Endodermal cell (in vitro differentiated cells): ENCODE data around the gene ASTN2. TPM values are rescaled to one million over a fixed set of nuclear protein-coding genes. Genes with fewer than 3 reads are reported as not detected.

Experiments
- DNase-seq: peaks from one replicate; pipeline ENCODE4 v3.0.0-alpha.2; 2017
- H3K27ac ChIP-seq: 2 replicates; pipeline ENCODE4 v1.5.1; 2013; ENCODE audit warnings: mild to moderate bottlenecking, low read depth, low read length, moderate library complexity
- H3K27me3 ChIP-seq: 2 replicates; pipeline ENCODE4 v1.6.1; 2013; ENCODE audit warnings: mild to moderate bottlenecking, low read length, moderate library complexity; ENCODE audit not compliant: insufficient read depth, control insufficient read depth, poor library complexity, severe bottlenecking
- H3K36me3 ChIP-seq: 2 replicates; pipeline ENCODE4 v1.7.0; 2013; ENCODE audit warnings: mild to moderate bottlenecking, low read length, moderate library complexity; ENCODE audit not compliant: control insufficient read depth, insufficient read depth
- H3K4me1 ChIP-seq: one replicate; pipeline ENCODE4 v1.7.0; 2013; ENCODE audit warnings: low read length; ENCODE audit not compliant: control insufficient read depth, insufficient read depth
- H3K4me3 ChIP-seq: 2 replicates; pipeline ENCODE4 v1.5.1; 2013; ENCODE audit warnings: mild to moderate bottlenecking, low read length, moderate library complexity
- H3K9ac ChIP-seq: 2 replicates; pipeline ENCODE4 v1.6.1; 2013; ENCODE audit warnings: mild to moderate bottlenecking, low read length, moderate library complexity; ENCODE audit not compliant: poor library complexity, severe bottlenecking; ENCODE audit errors: extremely low read depth
- H3K9me3 ChIP-seq: 2 replicates; pipeline ENCODE4 v1.6.1; 2013; ENCODE audit warnings: mild to moderate bottlenecking, low read length, moderate library complexity; ENCODE audit not compliant: control insufficient read depth
- H3K27ac Mint-ChIP-seq: 2 replicates; pipeline ENCODE4 v1.8.0; 2020; ENCODE audit warnings: mixed read lengths
- H3K27me3 Mint-ChIP-seq: 2 replicates; pipeline ENCODE4 v1.8.0; 2021; ENCODE audit warnings: mild to moderate bottlenecking, mixed read lengths; ENCODE audit not compliant: insufficient read depth
- H3K36me3 Mint-ChIP-seq: 2 replicates; pipeline ENCODE4 v1.8.0; 2020; ENCODE audit warnings: low read depth, mixed read lengths
- H3K4me1 Mint-ChIP-seq: 2 replicates; pipeline ENCODE4 v1.8.0; 2020; ENCODE audit warnings: mixed read lengths
- H3K4me3 Mint-ChIP-seq: 2 replicates; pipeline ENCODE4 v1.8.0; 2020; ENCODE audit warnings: mild to moderate bottlenecking, moderate library complexity, mixed read lengths
- H3K9me3 Mint-ChIP-seq: 2 replicates; pipeline ENCODE4 v1.8.0; 2020; ENCODE audit warnings: mild to moderate bottlenecking, mixed read lengths
- WGBS, 2 experiments: methylation state at CpG; one replicate each; pipeline versions ENCODE4 v1.1.5 to v1.1.7; 2013; ENCODE audit warnings: missing lambda C conversion rate in 2 of 2, mixed read lengths in 1 of 2; ENCODE audit not compliant: insufficient coverage in 1 of 2, insufficient read length in 1 of 2; 5-methylcytosine and 5-hydroxymethylcytosine counted together
- total RNA-seq, 2 donors: library from RNA; stranded (reverse); fragmentation: NEBNext Ultra II Directional in 1 of 2; extraction: Animal tissue kit (Norgen Biotek cat#: 25700) in 1 of 2; gene quantifications; 2 replicates in 1 of 2; 3 replicates in 1 of 2; pipeline ENCODE4 v1.2.1, GENCODE V29; 2021
- TF ChIP-seq, protein P1 (sequence below): fragments of 200-600 bp; sonication (generic); conservative IDR thresholded peaks from 2 replicates; pipeline ENCODE4 v1.5.0; 2021; ENCODE audit warnings: antibody characterized with exemption, mild to moderate bottlenecking

ASTN2 gene
- total RNA-seq, 2 donors from 2014 or later, result 8.9 to 10.4 TPM

DNA sequence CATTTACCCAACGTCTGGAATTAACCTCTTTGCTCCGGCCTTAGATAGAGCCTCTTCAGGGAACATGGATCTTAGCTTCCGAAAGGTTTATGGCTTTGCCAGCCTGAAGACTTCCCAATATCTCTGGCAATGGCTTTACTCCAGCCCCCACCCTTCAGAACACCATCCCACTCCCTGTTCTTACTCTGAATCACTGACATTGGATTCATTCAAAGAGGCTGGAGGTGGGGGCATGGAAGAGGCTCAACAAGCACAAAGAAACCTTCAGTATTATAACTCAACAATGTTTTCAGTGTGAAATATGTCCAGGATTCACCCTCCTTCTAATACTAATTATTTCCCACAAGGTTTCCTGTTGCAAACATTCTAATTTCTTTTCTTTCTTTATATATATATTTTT, 91.5 kb downstream of the ASTN2 start:
- Mint-ChIP-seq H3K4me1 (peaks cover 8% of the 10 kb centered on the region), H3K36me3 (no peaks in the 10 kb centered on the region), H3K9me3 (no peaks in the 10 kb centered on the region), H3K4me3 (no peak overlapping the region), H3K27ac (no peak overlapping the region), H3K27me3 (peaks cover 28% of the 10 kb centered on the region)
- Histone ChIP-seq H3K9ac (no peak overlapping the region), H3K27me3 (peaks cover 26% of the 10 kb centered on the region), H3K27ac (no peak overlapping the region), H3K4me3 (no peak overlapping the region), H3K9me3 (no peaks in the 10 kb centered on the region), H3K36me3 (no peaks in the 10 kb centered on the region), H3K4me1 (no peaks in the 10 kb centered on the region)
- TF ChIP-seq, protein P1, sequence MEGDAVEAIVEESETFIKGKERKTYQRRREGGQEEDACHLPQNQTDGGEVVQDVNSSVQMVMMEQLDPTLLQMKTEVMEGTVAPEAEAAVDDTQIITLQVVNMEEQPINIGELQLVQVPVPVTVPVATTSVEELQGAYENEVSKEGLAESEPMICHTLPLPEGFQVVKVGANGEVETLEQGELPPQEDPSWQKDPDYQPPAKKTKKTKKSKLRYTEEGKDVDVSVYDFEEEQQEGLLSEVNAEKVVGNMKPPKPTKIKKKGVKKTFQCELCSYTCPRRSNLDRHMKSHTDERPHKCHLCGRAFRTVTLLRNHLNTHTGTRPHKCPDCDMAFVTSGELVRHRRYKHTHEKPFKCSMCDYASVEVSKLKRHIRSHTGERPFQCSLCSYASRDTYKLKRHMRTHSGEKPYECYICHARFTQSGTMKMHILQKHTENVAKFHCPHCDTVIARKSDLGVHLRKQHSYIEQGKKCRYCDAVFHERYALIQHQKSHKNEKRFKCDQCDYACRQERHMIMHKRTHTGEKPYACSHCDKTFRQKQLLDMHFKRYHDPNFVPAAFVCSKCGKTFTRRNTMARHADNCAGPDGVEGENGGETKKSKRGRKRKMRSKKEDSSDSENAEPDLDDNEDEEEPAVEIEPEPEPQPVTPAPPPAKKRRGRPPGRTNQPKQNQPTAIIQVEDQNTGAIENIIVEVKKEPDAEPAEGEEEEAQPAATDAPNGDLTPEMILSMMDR, result no peak
- DNase-seq, result no peak
- 47 to 49% methylated on average over 3 of the region's 3 CpGs for WGBS, 2 experiments

- H3K27me3 ChIP-seq, result peaks cover 4% of the 10 kb centered on the region
- no peak overlapping the region for H3K27ac ChIP-seq
- DNase-seq, result no peak
- no peaks in the 10 kb centered on the region for H3K36me3 ChIP-seq
- TF ChIP-seq, protein P1, result no peak
- H3K4me1 ChIP-seq, result no peaks in the 10 kb centered on the region
- H3K9me3 ChIP-seq, result no peaks in the 10 kb centered on the region
- Mint-ChIP-seq H3K4me3 (no peak overlapping the region), H3K27ac (no peak overlapping the region), H3K4me1 (peaks cover 2% of the 10 kb centered on the region), H3K27me3 (peaks cover 6% of the 10 kb centered on the region), H3K36me3 (no peaks in the 10 kb centered on the region), H3K9me3 (no peaks in the 10 kb centered on the region)
- H3K9ac ChIP-seq, result no peak overlapping the region
- 78 to 100% methylated on average over 1 to 2 of the region's 2 CpGs for WGBS, 2 experiments
- no peak overlapping the region for H3K4me3 ChIP-seq
These were observed 97.7 kb downstream of the ASTN2 start for GRCh38 chr9:117317192-117317591.

GRCh38 chr9:117315236-117315635, 99.6 kb downstream of the ASTN2 start:
- Mint-ChIP-seq H3K27ac (no peak overlapping the region), H3K4me1 (peaks cover 2% of the 10 kb centered on the region), H3K4me3 (no peak overlapping the region), H3K9me3 (no peaks in the 10 kb centered on the region), H3K27me3 (peaks cover 7% of the 10 kb centered on the region), H3K36me3 (no peaks in the 10 kb centered on the region)
- no peak overlapping the region for H3K4me3 ChIP-seq
- H3K9me3 ChIP-seq, result no peaks in the 10 kb centered on the region
- DNase-seq, result no peak
- no peaks in the 10 kb centered on the region for H3K4me1 ChIP-seq
- H3K36me3 ChIP-seq, result no peaks in the 10 kb centered on the region
- H3K27ac ChIP-seq, result no peak overlapping the region
- 80 to 90% methylated on average over 2 to 3 of the region's 3 CpGs for WGBS, 2 experiments
- TF ChIP-seq, protein P1, result no peak
- peaks cover 4% of the 10 kb centered on the region for H3K27me3 ChIP-seq
- no peak overlapping the region for H3K9ac ChIP-seq
